Measurements from ENCODE around the gene RNF215.
"Not testable (repeated sequence)": the region's sequence is repeated elsewhere in the genome, so short reads cannot be mapped to it uniquely, and the experiment has no call there.

Gene RNF215

DNA sequence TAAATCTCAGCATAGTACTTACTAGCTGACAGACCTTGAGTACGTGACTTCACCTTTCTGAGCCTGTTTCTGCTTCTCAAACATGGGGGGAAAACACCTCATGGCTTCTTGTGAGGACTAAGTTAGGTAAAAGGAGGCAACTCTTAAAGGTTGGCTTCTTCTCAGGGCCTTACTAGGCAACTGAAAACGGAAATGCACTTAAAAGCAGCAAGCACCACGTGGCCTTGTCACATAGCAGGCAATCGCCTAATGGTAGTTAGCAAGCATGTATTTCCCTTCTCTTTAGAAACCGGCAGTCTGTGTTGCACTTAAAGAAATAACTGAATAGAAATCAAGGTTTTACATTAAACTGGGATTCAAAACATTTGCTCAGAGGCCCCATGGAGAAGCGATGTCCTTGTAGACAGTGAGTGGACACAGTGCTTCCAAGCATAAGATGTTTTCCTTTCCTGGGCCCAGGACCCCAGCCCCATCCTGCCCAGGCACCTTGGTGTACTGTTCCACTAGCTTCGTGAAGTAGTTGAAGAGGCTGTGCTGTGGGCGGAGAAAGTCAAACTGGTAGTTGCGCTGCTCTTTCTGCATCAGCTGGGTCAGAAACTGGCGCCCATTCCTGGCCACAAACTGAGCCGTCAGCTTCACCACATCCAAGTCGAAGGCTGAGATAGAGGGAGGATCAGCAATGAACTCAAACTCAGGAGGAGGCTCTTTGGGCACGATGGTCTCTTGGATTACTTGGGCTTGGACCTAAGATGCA is 42.6 kb downstream of the RNF215 start:
- TF ChIP-seq, protein P1, sequence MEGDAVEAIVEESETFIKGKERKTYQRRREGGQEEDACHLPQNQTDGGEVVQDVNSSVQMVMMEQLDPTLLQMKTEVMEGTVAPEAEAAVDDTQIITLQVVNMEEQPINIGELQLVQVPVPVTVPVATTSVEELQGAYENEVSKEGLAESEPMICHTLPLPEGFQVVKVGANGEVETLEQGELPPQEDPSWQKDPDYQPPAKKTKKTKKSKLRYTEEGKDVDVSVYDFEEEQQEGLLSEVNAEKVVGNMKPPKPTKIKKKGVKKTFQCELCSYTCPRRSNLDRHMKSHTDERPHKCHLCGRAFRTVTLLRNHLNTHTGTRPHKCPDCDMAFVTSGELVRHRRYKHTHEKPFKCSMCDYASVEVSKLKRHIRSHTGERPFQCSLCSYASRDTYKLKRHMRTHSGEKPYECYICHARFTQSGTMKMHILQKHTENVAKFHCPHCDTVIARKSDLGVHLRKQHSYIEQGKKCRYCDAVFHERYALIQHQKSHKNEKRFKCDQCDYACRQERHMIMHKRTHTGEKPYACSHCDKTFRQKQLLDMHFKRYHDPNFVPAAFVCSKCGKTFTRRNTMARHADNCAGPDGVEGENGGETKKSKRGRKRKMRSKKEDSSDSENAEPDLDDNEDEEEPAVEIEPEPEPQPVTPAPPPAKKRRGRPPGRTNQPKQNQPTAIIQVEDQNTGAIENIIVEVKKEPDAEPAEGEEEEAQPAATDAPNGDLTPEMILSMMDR (IDR thresholded peaks at IDR 0.05; ENCODE audit: insufficient read depth, low read depth, low read length, missing control alignments) = no peak
- no peak overlapping the region for H3K4me3 ChIP-seq (ENCODE audit: low read length)
- DNase-seq (ENCODE audit: low read depth) = no peak

DNA sequence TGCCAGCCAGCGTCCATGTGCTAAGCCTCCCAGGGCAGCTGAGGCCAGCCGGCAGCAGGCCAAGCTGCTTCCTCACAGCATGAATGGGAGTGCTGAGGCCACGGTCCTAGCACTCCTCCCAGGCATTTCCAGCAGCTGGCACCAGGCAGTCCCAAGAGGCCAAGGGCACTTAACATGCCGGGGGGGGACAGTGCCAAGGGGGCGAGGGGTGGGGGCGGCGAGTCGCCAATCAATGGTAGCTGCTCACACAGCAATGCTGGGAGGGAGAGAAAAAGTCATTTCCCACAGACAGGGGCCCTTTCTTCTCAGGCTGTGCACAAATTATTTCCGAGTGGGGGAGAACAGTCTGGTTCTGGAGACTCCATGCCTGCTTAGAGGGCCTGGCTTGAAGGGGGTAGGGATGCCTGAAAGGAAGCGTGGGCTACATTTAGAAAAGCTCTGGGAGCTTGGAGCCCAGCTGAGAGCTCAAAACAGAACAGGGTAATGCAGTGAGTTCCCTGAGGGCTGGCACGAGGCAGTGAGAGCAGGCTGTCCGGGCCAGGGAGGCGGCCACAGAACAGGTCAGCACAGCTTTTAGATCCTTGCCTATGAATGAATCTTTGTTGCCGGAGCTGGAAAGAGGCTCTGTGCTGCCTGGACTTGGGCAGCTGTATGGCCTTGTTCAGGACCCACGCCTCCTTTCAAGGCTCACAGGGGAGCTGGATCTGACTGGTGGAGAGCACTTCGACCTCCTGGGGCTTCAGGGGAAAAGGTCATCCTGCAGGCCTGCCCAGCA is 46.1 kb downstream of the RNF215 start:
- DNase-seq (ENCODE audit: low read depth) = no peak
- TF ChIP-seq, protein P1 (IDR thresholded peaks at IDR 0.05; ENCODE audit: insufficient read depth, low read depth, low read length, missing control alignments) = no peak
- no peak overlapping the region for H3K4me3 ChIP-seq (ENCODE audit: low read length)

DNA sequence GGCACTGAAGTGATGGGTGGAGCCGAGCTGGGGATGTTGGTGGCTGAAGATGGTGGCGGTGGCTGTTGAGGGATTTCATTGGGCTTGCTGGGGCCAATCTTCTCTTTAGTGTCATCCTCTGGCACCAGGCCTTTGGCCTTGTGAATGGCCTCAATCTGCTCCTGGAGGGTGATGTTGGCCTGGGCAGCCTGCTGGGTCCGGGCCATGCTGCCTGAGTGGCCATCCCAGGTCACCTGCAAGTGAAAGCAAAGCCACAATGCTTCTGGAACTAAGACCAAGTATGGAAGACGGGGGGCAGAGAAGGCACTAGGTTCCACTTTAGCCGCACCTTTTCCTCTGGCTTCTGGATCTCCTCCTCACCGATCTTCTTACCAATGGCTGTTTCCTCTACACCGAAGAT is 48.4 kb downstream of the RNF215 start:
- TF ChIP-seq, protein P1 (IDR thresholded peaks at IDR 0.05; ENCODE audit: insufficient read depth, low read depth, low read length, missing control alignments) = no peak
- H3K4me3 ChIP-seq (ENCODE audit: low read length) = no peak overlapping the region
- DNase-seq (ENCODE audit: low read depth) = no peak

DNA sequence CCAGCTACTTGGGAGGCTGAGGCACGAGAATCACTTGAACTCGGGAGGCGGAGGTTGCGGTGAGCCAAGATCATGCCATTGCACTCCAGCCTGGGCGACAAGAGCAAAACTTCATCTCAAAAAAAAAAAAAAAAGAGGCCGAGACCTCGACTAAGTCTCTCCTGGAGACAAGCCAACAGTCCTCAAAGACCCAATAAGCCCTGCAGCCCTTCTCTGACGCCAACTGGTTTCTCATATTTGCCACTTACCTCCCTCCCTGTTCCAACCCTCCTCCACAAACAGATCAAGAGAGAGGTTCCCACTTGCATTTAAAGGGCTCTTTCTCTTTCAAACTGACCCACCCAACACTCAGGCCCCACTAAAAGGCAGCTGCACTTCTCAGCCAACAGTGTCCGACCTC is 48.9 kb downstream of the RNF215 start:
- H3K4me3 ChIP-seq (ENCODE audit: low read length); DNase-seq (ENCODE audit: low read depth): not testable (repeated sequence)

DNA sequence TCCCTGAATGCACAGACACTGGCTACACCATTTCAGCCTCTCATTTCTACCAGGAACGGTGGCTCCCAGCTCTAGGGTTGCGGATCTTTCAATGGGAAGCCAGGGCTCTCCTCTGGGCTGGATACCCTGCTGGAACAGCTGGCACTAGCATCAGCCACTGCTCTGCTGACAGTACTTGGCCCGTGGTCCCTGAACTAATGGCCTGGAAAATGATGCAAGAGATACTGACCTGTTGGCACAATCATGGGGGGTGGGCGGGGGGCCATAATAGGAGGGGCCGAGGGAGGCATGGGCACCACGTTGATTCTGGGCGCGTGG is 49.8 kb downstream of the RNF215 start:
- no peak for DNase-seq (ENCODE audit: low read depth)
- no peak overlapping the region for H3K4me3 ChIP-seq (ENCODE audit: low read length)
- TF ChIP-seq, protein P1 (IDR thresholded peaks at IDR 0.05; ENCODE audit: insufficient read depth, low read depth, low read length, missing control alignments) = no peak

DNA sequence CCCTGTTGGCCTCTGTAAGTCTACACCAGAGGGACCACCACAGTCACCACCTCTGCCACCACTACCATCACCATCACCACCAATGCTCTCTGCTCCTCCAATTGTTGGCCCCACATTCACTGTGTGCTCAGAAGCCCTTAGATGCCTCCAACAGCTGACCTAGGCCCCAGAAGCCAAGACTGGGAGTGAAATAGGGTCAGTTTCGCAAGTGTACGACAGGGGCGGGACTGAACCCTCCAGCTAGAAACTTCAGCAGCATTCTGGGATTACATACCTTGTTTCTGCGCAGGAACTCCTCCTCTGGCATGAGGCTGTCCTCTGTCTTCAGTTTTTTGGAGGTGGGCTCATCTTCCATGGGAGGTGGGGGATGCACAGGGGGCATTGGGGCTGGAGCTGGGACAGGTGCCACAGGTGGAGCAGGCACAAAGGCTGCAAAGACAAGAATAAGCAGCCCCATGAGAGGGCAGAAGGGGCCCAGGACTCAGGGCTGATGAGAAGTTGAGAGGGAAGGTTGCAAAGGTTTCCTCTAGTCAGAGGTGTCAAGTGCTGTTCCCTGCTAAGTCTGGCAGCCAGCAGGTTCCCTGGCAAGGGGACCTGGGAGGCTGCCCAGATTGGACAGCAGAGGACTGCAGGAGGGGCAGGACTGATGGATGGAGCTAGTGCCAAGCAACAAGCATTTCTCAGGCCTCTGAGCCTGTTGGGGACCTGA is 50.3 kb downstream of the RNF215 start:
- TF ChIP-seq, protein P1 (IDR thresholded peaks at IDR 0.05; ENCODE audit: insufficient read depth, low read depth, low read length, missing control alignments) = no peak
- DNase-seq (ENCODE audit: low read depth) = no peak
- no peak overlapping the region for H3K4me3 ChIP-seq (ENCODE audit: low read length)

DNA sequence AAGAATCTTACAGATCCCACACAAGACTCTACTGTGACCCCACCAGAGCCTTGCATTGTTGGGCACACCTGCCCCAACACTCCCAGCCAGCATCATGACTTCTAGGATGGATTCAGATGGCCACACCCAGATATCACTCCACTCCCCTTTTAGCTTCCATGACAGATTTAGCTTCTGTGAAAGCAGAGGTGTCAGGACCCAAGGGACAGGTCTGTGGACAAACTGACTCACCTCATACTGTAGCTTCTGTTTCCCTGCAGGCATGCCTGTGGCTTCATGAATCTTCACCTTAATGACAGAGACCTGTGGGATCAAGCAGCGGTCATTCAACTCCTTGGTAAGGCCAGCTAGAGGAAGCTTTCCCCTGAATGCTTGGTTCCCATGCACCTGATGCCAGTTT is 52.0 kb downstream of the RNF215 start:
- TF ChIP-seq, protein P1 (IDR thresholded peaks at IDR 0.05; ENCODE audit: insufficient read depth, low read depth, low read length, missing control alignments) = no peak
- no peak for DNase-seq (ENCODE audit: low read depth)
- H3K4me3 ChIP-seq (ENCODE audit: low read length) = no peak overlapping the region
